Measurements from ENCODE around the gene SRRM4.

GRCh38 chr12:119204671-119205285 is 223.4 kb downstream of the SRRM4 start:
- TF ChIP-seq CTCF (IDR thresholded peaks at IDR 0.05) (no peak), POLR2A (IDR thresholded peaks at IDR 0.05) (no peak)
